ENCODE data around the gene MLLT1.

GRCh38 chr19:6271721-6272410, 7.9 kb downstream of the MLLT1 start:
- TF ChIP-seq CTCF (IDR thresholded peaks at IDR 0.05) (no peak), POLR2A (IDR thresholded peaks at IDR 0.05) (peak in 1 of 3 donors; percentile 10)
